Stimulated activated CD4-positive, alpha-beta T cell treated with anti-CD3 and anti-CD28 coated beads, TNF-alpha, amount 100 ng/mL, for 24 hours (primary cell): ENCODE data around the gene PREX1.

Source experiments
- DNase-seq, 3 experiments: peaks; one replicate each; pipeline ENCODE4 v3.0.0-alpha.2; 2020; ENCODE audit warnings: low read depth in 3 of 3

Gene PREX1

GRCh38 chr20:48683467-48684175 is 144.2 kb downstream of the PREX1 start:
- no peak for DNase-seq

DNA sequence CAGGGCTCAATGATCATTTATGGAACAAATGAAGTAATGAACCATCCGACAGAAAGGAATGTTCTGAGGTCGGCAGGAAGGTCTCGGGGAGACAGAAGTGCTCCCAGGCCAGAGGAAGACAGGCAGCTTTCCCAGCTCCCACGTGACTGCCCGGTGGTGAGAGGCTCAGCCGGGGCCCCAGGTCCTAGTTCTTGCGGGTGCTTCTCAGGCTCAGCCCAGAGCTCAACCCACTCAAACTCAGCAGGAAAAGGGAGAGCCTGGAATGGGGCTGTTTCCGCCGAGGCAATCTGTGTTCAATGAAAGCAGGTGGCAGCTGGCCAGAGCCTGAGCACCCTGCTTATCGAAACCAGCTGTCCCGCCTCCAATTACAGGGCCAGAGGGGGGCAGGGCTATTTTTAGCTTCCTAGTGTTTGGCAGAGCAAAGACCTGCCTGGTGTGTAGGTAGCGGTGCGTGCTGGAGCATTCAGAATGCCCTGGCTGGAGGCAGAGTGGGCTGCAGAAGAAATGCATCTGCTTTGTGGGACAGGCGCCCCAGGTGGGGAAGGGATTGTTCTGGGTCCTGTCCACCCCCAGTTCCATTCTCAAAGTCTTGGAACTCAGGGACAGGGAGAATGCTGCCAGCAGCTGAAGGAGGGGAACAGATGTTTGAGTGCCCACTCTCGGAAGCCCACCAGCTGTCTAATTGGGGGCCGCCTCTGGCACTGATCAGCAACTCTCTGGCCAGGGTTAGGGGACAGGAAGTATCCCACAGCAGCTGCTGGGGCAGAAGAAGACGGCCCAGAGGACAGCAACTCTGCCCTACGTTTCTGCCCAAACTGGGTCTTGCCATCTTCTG is 145.1 kb downstream of the PREX1 start:
- DNase-seq: no peak

DNA sequence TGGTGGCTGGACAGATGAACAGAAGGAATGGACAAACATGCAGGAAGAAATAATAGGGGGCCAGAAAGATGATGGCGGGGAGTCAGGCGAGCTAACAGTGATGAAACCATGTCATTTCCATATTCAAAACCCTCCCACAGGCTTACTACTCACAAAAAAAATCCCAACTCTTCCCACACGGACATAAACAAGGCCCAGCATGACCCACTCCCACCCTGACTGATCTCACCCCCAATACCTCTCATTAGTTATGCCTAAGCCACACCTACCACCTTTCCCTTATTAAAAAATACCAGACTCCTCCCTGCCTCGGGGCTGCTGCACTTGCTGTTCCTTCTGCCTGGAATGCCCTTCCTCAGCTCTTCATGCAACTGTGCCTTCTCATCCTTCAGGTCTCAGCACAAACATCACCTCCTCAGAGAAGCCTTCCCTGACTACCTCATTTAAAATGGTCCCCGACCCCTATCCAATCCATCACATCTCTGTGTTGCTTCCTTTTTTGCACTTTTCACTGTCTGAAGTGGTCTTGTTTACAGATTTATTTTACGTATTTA is 145.8 kb downstream of the PREX1 start:
- no peak for DNase-seq

DNA sequence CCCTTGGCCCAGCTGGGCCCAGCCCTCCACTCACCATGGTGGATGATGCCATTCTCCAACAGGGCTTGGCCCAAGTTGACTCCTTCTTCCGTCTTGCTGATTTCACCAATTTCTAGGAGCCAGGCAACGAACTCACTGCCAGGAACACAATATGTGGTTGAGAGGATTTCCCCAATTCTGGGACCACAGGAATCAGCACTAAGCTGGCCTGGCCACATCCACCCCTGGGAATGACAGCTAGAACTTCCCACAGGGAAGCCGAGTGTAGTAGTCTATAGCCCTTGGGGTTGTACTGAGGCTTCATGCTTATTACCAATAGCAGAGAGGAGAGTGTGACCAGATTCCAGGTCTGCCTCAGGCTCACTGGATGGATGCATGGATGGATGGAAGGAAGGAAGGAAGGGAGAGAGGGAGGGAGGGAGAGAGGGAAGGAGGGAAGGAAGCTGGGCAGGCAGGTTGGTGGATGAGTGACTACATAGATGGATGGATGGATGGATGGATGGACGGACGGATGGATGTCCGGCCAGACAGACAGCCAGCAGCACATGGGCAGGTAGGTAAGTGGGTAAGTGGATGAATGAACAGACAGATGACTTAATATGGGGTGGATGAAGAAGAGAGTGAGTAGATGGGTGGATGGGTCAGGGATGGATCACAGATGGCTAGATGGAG is 146.5 kb downstream of the PREX1 start:
- DNase-seq: no peak

DNA sequence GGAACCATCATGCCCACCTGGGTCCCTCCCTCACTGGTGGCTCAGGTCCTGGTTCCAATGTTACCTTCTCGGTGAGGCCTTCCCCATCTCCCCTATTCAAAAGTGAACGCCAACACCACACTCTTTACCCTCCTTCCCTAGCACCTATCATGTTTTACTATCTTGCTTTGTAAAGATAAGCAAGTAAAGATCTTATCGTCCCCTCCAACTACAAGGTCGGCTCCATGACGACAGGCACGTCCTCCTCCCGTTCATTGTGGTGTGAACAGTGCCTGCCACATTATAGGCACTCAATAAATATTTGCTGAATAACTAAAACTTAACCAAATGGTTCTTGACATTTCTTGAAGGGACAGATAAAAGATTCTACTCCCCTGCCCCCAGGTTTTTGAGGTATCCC is 147.1 kb downstream of the PREX1 start:
- DNase-seq: no peak

DNA sequence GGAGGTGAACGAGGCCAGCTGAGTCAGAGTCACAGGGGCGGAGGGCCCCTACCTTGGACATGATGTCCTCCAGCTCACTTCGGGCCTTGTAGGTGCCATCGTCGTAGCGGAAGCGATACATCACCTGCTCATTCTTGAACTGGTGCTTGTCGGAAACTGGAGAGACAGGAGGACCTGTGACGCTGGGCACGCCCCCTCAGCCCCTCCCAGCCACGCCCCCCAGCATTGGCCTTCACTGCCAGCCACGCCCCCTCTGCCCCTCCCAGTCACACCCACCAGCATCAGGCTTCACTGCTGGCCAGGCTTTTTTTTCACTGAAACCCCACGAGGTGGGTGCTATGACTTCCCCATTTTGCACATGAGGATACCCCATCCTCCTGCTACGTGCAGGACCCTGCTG is 148.2 kb downstream of the PREX1 start:
- DNase-seq: no peak

DNA sequence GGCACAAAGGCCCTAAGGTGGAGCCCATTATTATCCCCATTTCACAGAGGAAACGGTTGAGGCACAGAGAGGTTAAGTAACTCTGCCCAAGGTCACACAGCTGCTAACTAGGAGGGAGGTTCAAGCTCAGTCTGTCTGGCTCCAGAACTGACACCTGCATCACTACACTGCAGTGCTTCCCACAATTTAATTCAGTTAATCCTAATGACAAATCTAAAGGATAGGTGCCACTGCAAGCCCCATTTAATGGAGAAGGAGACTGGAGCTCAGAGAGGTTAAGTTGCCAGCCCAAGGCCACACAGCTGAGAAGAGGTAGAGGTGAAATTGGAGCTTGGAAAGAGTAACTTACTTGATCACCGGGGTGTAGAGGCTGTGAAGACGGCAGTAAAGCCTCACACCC is 148.8 kb downstream of the PREX1 start:
- no peak for DNase-seq

DNA sequence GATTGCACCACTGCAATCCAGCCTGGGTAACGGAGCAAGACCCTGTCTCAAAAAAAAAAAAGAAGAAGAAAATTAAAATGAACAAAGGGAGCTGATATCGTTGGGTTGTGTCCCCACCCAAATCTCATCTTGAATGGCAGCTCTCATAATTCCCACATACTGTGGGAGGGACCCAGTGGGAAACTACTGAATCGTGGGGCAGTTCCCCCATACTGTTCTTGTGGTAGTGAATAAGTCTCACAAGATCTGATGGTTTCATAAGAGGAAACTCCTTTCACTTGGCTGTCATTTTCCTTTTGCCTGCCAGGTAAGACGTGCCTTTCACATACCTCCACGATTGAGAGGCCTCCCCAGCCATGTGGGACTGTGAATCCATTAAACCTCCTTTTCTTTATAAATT is 149.4 kb downstream of the PREX1 start:
- DNase-seq: no peak

- no peak for DNase-seq
Observed at GRCh38 chr20:48676795-48677460, 150.9 kb downstream of the PREX1 start.

DNA sequence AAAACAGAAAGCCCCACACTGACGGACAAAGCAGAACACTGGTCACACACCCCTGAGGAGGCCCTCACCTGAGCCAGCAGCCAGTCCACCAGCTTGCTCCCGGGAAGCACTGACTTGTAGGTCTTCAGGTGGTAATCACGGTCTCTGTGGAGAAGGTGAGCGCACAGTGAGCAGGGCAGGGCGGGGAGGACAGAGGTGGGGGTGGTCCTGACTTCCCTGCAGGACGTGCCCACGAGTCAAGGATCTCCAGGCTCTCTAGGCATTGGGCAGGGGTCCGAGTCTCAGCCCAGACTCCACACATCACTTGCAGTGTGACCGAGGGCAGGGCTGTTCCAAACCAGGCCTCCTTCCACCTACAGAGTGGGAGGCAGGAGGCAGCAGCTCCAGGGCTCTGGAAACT is 151.7 kb downstream of the PREX1 start:
- no peak for DNase-seq

GRCh38 chr20:48674461-48674860 is 153.3 kb downstream of the PREX1 start:
- no peak for DNase-seq

DNA sequence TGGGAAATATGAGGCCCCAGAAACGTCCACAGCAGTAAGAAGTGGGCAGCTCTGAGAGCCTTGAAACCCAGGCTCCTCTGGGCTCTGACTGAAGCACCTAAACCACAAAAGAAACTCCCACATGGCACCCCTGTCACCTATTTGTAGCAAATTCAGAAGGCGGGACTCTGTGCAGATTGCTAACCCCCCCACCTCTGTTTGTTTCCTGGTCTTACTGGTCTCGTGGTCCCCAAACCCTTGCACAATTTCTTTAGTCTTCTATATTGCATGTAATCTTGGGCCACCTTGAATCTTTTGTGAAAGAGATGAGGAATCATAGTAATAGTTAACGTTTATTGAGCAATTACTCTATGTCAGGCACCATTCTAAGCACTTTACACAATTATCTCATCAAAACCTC is 154.3 kb downstream of the PREX1 start:
- no peak for DNase-seq

- no peak for DNase-seq
Observed at GRCh38 chr20:48672324-48672723, 155.5 kb downstream of the PREX1 start.

DNA sequence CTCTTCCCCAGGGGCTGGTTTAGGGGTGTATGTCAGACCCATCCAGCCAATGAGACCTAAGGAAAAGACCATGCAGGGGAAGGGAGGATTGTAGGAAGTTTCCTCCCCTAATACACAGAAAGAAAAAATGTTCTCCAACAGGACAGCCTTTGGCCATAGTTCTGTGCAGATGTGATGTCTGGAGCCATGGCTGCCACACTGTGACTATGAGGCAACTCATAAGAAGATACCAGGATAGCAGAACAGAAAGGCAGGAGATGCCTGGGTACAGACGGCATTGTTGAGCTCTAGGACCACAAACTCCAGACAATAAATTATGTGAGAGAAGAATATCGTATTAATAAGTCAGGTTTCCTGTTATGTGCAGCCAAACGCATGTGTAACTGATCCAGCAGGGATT is 156.7 kb downstream of the PREX1 start:
- DNase-seq: no peak

DNA sequence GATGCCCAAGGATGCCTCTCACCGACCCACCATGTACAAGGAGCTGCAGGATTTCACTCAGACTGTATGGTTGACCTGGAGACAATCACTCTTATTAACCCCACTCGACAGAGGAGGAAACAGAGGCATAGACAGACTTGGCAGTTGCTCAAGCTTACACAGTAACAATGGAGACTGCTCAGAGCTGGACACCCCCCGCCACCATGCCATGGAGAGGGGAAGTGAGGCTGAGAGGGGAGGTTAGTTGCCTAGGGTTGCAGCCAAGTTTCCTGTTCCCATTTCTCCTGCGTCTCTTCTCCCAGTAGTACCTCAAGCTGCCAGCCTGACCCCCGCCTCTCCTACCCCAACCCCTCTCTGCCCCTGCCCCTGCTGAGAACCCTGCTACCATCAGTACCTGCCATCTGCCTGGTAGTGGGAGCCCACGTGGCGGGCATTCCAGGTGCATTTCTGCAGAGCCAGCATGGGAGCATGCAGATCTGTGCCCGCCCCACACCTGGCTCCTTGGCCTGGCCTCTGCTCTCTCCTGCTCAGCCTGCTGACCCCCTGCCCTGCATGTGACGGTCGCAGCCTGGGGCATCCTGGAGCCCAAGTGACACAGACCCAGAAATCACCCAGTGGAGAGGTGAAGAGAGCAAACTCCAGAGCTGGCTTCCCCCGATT is 157.7 kb downstream of the PREX1 start:
- no peak for DNase-seq

DNA sequence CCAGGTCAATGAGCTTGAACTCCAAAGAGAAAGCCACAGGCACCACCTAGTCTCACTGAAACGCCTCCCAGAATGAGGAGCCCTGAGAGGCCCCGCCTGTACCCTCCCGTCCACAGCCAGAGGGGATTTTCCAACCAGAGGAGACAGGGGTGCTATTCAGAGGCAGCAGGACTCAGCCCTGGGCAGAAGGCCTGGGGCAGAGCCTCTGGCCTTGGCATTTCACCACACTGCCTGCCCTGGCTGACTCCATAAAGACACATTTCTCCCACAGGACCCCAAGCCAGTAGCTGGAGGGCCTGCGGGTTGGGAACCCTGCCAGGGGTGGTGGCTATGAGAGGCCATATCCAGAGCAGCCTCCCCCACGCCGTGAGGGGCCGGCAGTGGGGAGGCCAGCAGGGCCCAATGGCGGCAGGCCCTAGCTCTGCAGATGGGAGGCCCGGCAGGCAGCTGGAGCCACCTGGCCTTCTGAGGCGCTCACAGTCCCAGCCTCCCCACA is 159.3 kb downstream of the PREX1 start:
- DNase-seq: no peak

DNA sequence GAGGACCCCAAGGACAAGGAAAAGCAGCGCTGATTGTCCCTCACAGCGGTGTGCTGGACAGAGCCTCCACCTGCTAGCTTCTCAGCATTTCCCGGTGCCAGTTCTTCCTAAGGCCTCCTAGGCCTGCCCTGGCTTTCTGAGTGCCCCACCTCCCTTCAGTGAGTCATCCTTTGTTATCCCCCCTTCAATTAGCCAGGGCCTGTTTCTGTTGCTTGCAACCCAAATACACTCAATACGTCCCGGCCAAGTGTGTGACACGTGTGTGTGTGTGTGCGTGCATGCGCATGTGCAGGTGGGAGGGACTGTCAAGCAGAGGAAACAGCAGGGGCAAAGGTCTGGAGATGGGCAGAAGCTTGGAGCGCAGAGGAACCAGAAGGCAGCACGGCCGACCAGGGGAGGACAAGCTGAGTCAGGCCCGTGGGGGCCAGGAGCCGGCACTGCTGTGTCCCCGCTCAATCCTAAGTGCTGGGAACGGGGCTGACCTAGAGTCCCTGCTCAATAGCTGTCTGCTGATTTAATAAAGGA is 159.8 kb downstream of the PREX1 start:
- no peak for DNase-seq

DNA sequence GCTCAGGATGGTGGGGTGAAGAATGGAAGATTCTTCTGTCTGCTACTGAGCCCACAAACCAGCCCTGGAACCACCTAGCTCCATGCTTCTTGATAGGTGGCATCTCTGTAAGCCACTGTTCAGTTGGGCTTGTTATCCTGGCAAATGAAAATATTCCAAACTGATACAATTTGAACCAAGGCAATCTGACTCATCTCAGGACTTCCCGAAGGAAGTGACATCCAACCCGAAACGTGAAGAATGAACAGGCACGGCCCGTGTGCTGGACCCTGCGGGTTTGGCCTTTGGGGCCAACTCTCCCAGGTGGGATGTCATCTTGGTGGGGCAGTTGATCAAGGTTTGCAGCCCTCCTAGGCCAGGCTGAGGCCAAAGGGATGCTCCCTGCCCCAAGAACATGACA is 160.3 kb downstream of the PREX1 start:
- DNase-seq: no peak

- DNase-seq: no peak
Observed at GRCh38 chr20:48665785-48666184, 162.0 kb downstream of the PREX1 start.

DNA sequence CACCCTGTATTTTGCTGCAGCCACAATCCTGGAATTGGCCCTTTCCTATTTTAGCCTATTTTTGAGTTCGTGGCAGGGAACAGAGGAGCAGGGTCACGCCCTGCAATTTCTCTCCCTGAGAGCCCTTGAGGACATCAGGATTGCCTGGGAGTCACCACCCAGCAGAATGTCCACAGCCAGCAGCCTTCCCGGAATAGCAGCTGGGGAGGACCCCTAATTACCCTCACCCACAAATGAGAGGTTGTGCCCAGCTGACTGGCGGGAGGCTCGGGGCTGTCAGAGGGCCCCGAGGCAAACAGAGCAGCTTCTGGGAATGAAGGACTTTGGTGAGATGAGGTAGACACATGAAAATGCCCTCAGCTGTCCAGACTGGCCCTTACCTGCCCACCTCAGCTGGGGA is 165.1 kb downstream of the PREX1 start:
- DNase-seq: no peak
